ENCODE measurements around the gene SH3PXD2A. TPM values are rescaled to one million over a fixed set of nuclear protein-coding genes. Genes with fewer than 3 reads are reported as not detected.

Gene SH3PXD2A
- total RNA-seq, 4 donors from 2014 or later, result 128 to 154 (median 136) TPM

DNA sequence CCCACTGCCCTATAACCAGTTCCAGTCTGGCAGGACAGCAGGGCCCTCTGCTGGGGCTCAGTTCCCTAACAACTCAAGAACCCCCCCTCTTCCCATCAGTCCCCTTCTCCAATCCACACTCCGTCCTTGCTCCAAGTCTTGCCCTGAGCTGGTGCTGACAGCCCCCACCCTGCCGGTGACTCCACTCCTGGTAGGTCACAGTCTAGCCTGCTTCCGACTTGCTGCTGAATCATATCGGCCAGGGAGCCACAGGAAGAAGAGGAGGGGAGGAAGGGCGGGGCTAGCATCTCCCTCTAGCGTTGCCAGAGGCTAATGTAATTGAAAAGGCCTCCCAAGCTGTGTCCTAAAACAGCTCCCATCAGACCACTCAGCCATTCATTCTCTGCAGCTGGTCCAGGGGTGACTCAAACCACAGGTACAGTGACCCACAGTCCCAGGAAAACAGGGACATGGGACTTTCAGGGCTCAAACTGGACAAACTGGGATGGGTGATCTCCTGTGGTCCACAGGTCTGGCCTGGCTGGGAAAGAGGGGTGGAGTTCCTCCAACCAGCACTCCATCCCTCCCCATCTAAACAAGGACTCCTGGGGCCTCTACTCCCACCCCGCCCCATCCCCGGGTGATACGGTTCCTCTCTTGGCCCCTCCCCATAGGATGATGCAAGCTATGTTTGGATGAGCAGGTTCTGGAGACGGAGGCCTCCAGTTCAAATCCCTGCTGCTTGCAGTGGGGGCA lies 158.8 kb downstream of the SH3PXD2A start:
- Histone ChIP-seq H3K36me3 (no peaks in the 10 kb centered on the region), H3K27me3 (no peaks in the 10 kb centered on the region), H3K9me3 (no peaks in the 10 kb centered on the region), H3K4me1 (peaks cover 4 to 83% (median 54%) of the 10 kb centered on the region in 4 donors), H3K27ac (peak overlapping the region; percentile 57 to 89 (median 70)), H3K4me3 (no peak overlapping the region)
- 17 to 23% methylated on average over 10 of the region's 10 CpGs for WGBS, 2 donors
- no peak for DNase-seq (ENCODE audit: low spot score in 2 of 2)
- TF ChIP-seq, protein P1, sequence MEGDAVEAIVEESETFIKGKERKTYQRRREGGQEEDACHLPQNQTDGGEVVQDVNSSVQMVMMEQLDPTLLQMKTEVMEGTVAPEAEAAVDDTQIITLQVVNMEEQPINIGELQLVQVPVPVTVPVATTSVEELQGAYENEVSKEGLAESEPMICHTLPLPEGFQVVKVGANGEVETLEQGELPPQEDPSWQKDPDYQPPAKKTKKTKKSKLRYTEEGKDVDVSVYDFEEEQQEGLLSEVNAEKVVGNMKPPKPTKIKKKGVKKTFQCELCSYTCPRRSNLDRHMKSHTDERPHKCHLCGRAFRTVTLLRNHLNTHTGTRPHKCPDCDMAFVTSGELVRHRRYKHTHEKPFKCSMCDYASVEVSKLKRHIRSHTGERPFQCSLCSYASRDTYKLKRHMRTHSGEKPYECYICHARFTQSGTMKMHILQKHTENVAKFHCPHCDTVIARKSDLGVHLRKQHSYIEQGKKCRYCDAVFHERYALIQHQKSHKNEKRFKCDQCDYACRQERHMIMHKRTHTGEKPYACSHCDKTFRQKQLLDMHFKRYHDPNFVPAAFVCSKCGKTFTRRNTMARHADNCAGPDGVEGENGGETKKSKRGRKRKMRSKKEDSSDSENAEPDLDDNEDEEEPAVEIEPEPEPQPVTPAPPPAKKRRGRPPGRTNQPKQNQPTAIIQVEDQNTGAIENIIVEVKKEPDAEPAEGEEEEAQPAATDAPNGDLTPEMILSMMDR (IDR thresholded peaks at IDR 0.05), result peak in 3 of 5 experiments; percentile 28 to 54 (median 45)
- TF ChIP-seq EP300 (IDR thresholded peaks at IDR 0.05), result no peak
- TF ChIP-seq POLR2A (IDR thresholded peaks at IDR 0.05), result no peak

DNA sequence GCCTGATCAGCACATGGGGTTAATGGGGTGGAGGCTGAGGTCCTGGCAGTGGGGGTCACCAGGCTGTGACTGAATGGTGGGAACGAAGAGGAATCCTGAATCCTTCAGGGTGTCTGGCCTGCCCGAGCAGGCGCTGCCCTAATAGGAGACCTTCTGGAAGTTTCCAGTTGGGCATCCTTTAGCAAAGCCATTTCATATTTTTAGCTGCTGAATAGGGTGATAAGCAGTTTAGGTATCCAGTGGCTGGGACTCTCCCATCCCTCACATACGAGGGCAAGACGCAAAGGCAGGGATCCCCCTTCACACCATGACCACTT lies 159.3 kb downstream of the SH3PXD2A start:
- H3K27ac ChIP-seq, result peak overlapping the region; percentile 57 to 89 (median 70)
- no peaks in the 10 kb centered on the region for H3K27me3 ChIP-seq
- no peaks in the 10 kb centered on the region for H3K36me3 ChIP-seq
- H3K4me3 ChIP-seq, result no peak overlapping the region
- H3K4me1 ChIP-seq, result peaks cover 4 to 88% (median 56%) of the 10 kb centered on the region in 4 donors
- WGBS, 2 donors, result 55 to 62% methylated on average over 5 of the region's 5 CpGs
- no peak for DNase-seq (ENCODE audit: low spot score in 2 of 2)
- TF ChIP-seq, protein P1 (IDR thresholded peaks at IDR 0.05), result no peak
- TF ChIP-seq EP300 (IDR thresholded peaks at IDR 0.05), result no peak
- TF ChIP-seq POLR2A (IDR thresholded peaks at IDR 0.05), result no peak
- H3K9me3 ChIP-seq, result no peaks in the 10 kb centered on the region

DNA sequence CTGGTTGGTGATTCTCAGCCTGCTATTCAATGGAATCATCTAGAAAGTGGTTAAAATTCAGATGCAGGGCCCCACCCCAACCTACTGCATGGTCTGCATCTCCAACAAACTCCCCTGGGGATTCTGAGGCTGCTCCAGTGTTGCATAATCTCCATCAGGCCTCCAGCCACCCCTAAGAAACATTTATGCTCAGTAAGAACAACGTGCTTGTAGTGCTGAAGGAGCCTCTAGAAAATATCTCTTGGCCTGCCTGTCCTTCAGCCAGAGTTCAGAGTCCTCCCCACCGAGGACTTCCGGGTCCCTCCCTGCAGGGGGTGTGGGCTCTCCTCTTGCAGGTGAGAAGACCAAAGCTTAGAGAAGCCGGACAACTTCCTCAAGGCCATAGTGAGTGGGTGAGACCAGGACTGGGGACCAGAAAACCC lies 159.8 kb downstream of the SH3PXD2A start:
- WGBS, 2 donors, result 33 to 57% methylated on average over 4 of the region's 4 CpGs
- Histone ChIP-seq H3K27me3 (no peaks in the 10 kb centered on the region), H3K36me3 (no peaks in the 10 kb centered on the region), H3K27ac (peak overlapping the region; percentile 57 to 89 (median 70)), H3K4me1 (peaks cover 4 to 92% (median 58%) of the 10 kb centered on the region in 4 donors), H3K9me3 (no peaks in the 10 kb centered on the region), H3K4me3 (no peak overlapping the region)
- TF ChIP-seq, protein P1 (IDR thresholded peaks at IDR 0.05), result no peak
- TF ChIP-seq POLR2A (IDR thresholded peaks at IDR 0.05) (no peak), EP300 (IDR thresholded peaks at IDR 0.05) (peak in 1 of 2 donors; percentile 56)
- peak in 1 of 2 donors; percentile 53 for DNase-seq (ENCODE audit: low spot score in 2 of 2)

DNA sequence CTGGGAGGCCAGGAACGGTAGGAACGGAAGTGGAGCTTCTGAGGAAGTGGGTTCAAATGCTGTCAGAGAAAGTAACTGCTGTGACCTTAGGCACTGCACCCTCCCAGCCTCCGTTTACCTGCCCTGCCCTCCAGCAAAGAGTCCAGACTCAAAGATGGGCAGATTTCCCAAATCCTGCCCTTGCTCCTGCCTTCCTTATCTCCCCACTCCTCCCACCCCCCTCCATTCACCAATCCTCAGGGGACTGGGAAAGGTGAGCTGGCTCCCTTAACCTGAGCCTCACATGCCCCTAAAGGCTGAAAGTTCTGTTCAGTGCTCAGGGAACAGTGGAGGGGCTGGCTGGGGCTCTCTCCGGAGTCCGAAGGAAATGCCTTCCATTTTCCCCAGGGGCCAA lies 161.6 kb downstream of the SH3PXD2A start:
- 29 to 44% methylated on average over 3 to 5 of the region's 5 CpGs for WGBS, 2 donors
- no peak for DNase-seq (ENCODE audit: low spot score in 2 of 2)
- Histone ChIP-seq H3K4me3 (peak overlapping the region; percentile 32 to 61 (median 44)), H3K27me3 (no peaks in the 10 kb centered on the region), H3K27ac (peak overlapping the region in 3 of 4 donors; percentile 67 to 89 (median 70)), H3K36me3 (no peaks in the 10 kb centered on the region), H3K9me3 (no peaks in the 10 kb centered on the region), H3K4me1 (peaks cover 4 to 89% (median 53%) of the 10 kb centered on the region in 4 donors)
- TF ChIP-seq EP300 (IDR thresholded peaks at IDR 0.05) (no peak), POLR2A (IDR thresholded peaks at IDR 0.05) (no peak)
- TF ChIP-seq, protein P1 (IDR thresholded peaks at IDR 0.05), result no peak
